BLaER1 (cell line): ENCODE data around the gene PHTF2.
"Not testable (repeated sequence)": the region's sequence is repeated elsewhere in the genome, so short reads cannot be mapped to it uniquely, and the experiment has no call there.

Experiments used
- H3K27ac ChIP-seq: shearing (Covaris generic); formaldehyde crosslinking; 2 replicates; pipeline ENCODE4 v1.8.1; 2022
- H3K27me3 ChIP-seq: shearing (Covaris generic); formaldehyde crosslinking; 2 replicates; pipeline ENCODE4 v1.8.1; 2022
- H3K36me3 ChIP-seq: shearing (Covaris generic); formaldehyde crosslinking; 2 replicates; pipeline ENCODE4 v1.8.1; 2022
- H3K4me1 ChIP-seq: shearing (Covaris generic); formaldehyde crosslinking; 2 replicates; pipeline ENCODE4 v1.8.1; 2022
- H3K4me2 ChIP-seq: shearing (Covaris generic); formaldehyde crosslinking; 2 replicates; pipeline ENCODE4 v1.8.1; 2022
- H3K4me3 ChIP-seq: shearing (Covaris generic); formaldehyde crosslinking; 2 replicates; pipeline ENCODE4 v1.8.1; 2022
- H3K9ac ChIP-seq: shearing (Covaris generic); formaldehyde crosslinking; 2 replicates; pipeline ENCODE4 v1.8.1; 2022
- H3K9me3 ChIP-seq: shearing (Covaris generic); formaldehyde crosslinking; 2 replicates; pipeline ENCODE4 v1.8.1; 2022
- H4K20me1 ChIP-seq: shearing (Covaris generic); formaldehyde crosslinking; 2 replicates; pipeline ENCODE4 v1.8.1; 2022
- Cebpa-rat ChIP-seq: shearing (Covaris generic); IDR thresholded peaks from 2 replicates; pipeline ENCODE4 v1.8.1; 2022

PHTF2 gene

GRCh38 chr7:77989981-77990566 lies 191.5 kb downstream of the PHTF2 start:
- TF ChIP-seq Cebpa-rat, result no peak
- Histone ChIP-seq H3K4me3 (no peak overlapping the region), H3K9ac (no peak overlapping the region), H3K27ac (no peak overlapping the region), H3K9me3 (no peaks in the 10 kb centered on the region), H4K20me1 (no peaks in the 10 kb centered on the region), H3K4me2 (no peak overlapping the region), H3K27me3 (no peaks in the 10 kb centered on the region), H3K4me1 (peaks cover 19% of the 10 kb centered on the region), H3K36me3 (no peaks in the 10 kb centered on the region)

- H3K4me3 ChIP-seq, result no peak overlapping the region
- no peak overlapping the region for H3K9ac ChIP-seq
- H3K27me3 ChIP-seq, result no peaks in the 10 kb centered on the region
- 0 out of 2 replicates have a peak, but pooled peaks cover 5% of the 10 kb centered on the region for H3K4me1 ChIP-seq
- no peak for TF ChIP-seq Cebpa-rat
- H3K9me3 ChIP-seq, result no peaks in the 10 kb centered on the region
- no peaks in the 10 kb centered on the region for H4K20me1 ChIP-seq
- H3K4me2 ChIP-seq, result no peak overlapping the region
- H3K27ac ChIP-seq, result no peak overlapping the region
- H3K36me3 ChIP-seq, result no peaks in the 10 kb centered on the region
These were observed 193.1 kb downstream of the PHTF2 start for GRCh38 chr7:77991656-77992055.

DNA sequence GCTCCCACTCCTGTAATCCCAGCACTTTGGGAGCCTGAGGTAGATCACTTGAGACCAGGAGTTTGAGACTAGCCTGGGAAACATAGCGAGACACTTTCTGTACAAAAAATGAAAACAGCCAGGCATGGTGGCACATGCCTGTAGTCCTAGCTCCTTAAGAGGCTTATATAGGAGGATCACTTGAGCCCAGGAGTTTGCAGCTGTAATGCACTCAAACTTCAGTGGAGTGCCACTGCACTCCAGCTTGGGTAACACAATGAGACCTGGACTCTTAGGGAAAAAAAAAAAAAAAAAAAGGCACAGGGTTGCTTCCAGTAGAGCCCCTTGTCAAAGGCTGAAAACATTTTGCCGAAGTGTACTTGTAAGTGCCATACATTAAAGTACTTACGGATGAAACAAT lies 195.3 kb downstream of the PHTF2 start:
- no peak overlapping the region for H3K4me2 ChIP-seq
- no peaks in the 10 kb centered on the region for H3K36me3 ChIP-seq
- no peak overlapping the region for H3K9ac ChIP-seq
- H3K9me3 ChIP-seq, result no peaks in the 10 kb centered on the region
- 0 out of 2 replicates have a peak, but pooled peaks cover 5% of the 10 kb centered on the region for H3K4me1 ChIP-seq
- H3K27me3 ChIP-seq, result no peaks in the 10 kb centered on the region
- no peak overlapping the region for H3K4me3 ChIP-seq
- TF ChIP-seq Cebpa-rat, result no peak
- no peaks in the 10 kb centered on the region for H4K20me1 ChIP-seq
- H3K27ac ChIP-seq, result no peak overlapping the region

GRCh38 chr7:77995717-77996116 lies 197.1 kb downstream of the PHTF2 start:
- Histone ChIP-seq H4K20me1 (no peaks in the 10 kb centered on the region), H3K4me1 (no peaks in the 10 kb centered on the region), H3K9ac (no peak overlapping the region), H3K27me3 (no peaks in the 10 kb centered on the region), H3K36me3 (no peaks in the 10 kb centered on the region), H3K9me3 (no peaks in the 10 kb centered on the region), H3K4me2 (no peak overlapping the region), H3K4me3 (no peak overlapping the region), H3K27ac (no peak overlapping the region)
- no peak for TF ChIP-seq Cebpa-rat

DNA sequence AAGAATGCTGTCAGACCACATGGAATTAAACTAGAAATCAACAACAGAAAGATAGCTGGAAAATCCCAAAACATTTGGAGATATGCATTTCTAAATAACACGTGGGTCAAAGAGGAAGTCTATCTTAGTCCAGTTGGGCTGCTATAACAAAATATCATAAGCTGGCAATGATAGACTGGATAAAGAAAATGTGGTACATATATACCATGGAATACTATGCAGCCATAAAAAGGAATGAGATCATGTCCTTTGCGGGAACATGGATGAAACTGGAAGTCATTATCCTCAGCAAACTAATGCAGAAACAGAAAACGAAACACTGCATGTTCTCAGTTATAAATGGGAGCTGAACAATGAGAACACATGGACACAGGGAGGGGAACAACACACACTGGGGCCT lies 200.6 kb downstream of the PHTF2 start:
- H4K20me1 ChIP-seq, H3K27me3 ChIP-seq, H3K4me1 ChIP-seq, H3K4me3 ChIP-seq, H3K36me3 ChIP-seq, H3K9ac ChIP-seq, H3K27ac ChIP-seq, H3K4me2 ChIP-seq, H3K9me3 ChIP-seq: not testable (repeated sequence)

DNA sequence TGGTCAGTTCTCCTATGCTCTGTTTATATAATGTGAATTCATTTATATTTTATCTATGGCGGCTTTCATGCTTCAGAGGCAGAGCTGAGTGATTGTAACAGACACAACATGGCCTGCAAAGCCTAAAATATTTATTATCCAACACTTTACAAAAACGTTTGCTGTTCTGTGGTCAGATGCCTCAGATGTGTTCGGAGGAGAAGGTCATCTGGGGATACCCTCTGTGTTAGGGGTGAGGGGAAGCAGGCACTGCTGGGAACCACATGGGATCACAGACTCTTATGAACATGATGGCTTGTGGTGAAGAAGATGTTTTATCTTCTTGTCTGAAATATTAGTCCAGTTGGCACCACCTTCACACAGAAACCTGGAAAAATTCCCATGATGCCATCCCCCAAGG lies 203.4 kb downstream of the PHTF2 start:
- no peak overlapping the region for H3K4me3 ChIP-seq
- H3K9me3 ChIP-seq, result no peaks in the 10 kb centered on the region
- no peaks in the 10 kb centered on the region for H4K20me1 ChIP-seq
- H3K9ac ChIP-seq, result no peak overlapping the region
- no peak overlapping the region for H3K4me2 ChIP-seq
- no peak for TF ChIP-seq Cebpa-rat
- H3K36me3 ChIP-seq, result no peaks in the 10 kb centered on the region
- H3K27ac ChIP-seq, result no peak overlapping the region
- no peaks in the 10 kb centered on the region for H3K27me3 ChIP-seq
- H3K4me1 ChIP-seq, result peaks cover 6% of the 10 kb centered on the region; the same call in 1 of the 2 replicates

DNA sequence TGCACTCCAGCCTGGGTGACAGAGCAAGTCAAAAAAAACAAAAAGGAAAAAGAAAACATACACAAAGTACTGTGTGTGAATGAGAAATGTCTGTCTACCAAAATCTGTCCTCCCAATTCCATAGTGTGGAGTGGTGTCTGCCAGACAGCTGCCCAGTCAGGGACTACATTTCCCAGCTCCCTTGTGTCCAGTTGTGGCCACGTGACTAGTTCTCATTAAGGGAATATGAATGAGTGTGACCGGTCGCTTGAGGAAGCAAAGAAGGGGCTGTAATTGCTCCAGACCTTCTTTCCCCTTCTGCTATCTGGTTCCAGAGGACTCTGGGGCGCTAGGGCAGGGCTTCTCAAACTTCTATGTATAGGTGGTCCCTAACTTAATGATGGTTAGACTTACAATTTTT lies 204.1 kb downstream of the PHTF2 start:
- Histone ChIP-seq H3K9me3 (no peaks in the 10 kb centered on the region), H3K4me1 (peaks cover 6% of the 10 kb centered on the region; the same call in 1 of the 2 replicates), H3K36me3 (no peaks in the 10 kb centered on the region), H3K4me2 (no peak overlapping the region), H4K20me1 (no peaks in the 10 kb centered on the region), H3K27ac (no peak overlapping the region), H3K4me3 (no peak overlapping the region), H3K27me3 (no peaks in the 10 kb centered on the region), H3K9ac (no peak overlapping the region)
- TF ChIP-seq Cebpa-rat, result no peak

GRCh38 chr7:78006063-78006755 lies 207.6 kb downstream of the PHTF2 start:
- TF ChIP-seq Cebpa-rat, result no peak
- Histone ChIP-seq H3K4me3 (no peak overlapping the region), H3K9ac (no peak overlapping the region), H3K27ac (no peak overlapping the region), H4K20me1 (no peaks in the 10 kb centered on the region), H3K27me3 (no peaks in the 10 kb centered on the region), H3K4me2 (no peak overlapping the region), H3K4me1 (peaks cover 6% of the 10 kb centered on the region; the same call in 1 of the 2 replicates), H3K9me3 (no peaks in the 10 kb centered on the region), H3K36me3 (no peaks in the 10 kb centered on the region)
